GM23338 (cell line): ENCODE results near the gene LIFR. TPM values are rescaled to one million over a fixed set of nuclear protein-coding genes. Genes with fewer than 3 reads are reported as not detected.

Experiments
- ATAC-seq: fragments of 200-7000 bp; cut with Tn5 transposase; 3 replicates; pipeline ENCODE4 v1.9.1; 2020
- DNase-seq: peaks from one replicate; pipeline ENCODE4 v3.0.0-alpha.2; 2015; ENCODE audit warnings: low spot score
- H2AFZ ChIP-seq: fragments of 200-600 bp; sonication (generic); 2 replicates; pipeline ENCODE4 v1.8.0; 2016; ENCODE audit warnings: antibody characterized with exemption, mild to moderate bottlenecking, moderate library complexity
- H3F3A ChIP-seq: fragments of 200-600 bp; sonication (generic); replicated peaks from 2 replicates; pipeline ENCODE4 v1.8.0; 2017; ENCODE audit warnings: antibody characterized with exemption, mixed run types, low read depth
- H3K27ac ChIP-seq: fragments of 200-600 bp; sonication (generic); 2 replicates; pipeline ENCODE4 v1.6.1; 2016; ENCODE audit warnings: low read depth
- H3K27me3 ChIP-seq: fragments of 200-600 bp; sonication (generic); 2 replicates; pipeline ENCODE4 v1.8.0; 2016; ENCODE audit warnings: mild to moderate bottlenecking, mixed run types, moderate library complexity; ENCODE audit not compliant: insufficient read depth
- H3K36me3 ChIP-seq: fragments of 200-600 bp; sonication (generic); 2 replicates; pipeline ENCODE4 v1.8.0; 2016; ENCODE audit warnings: mild to moderate bottlenecking; ENCODE audit not compliant: insufficient read depth
- H3K4me1 ChIP-seq: fragments of 200-600 bp; sonication (generic); 2 replicates; pipeline ENCODE4 v1.8.0; 2016; ENCODE audit warnings: mild to moderate bottlenecking, moderate library complexity; ENCODE audit not compliant: insufficient read depth
- H3K4me2 ChIP-seq: fragments of 200-600 bp; sonication (generic); 2 replicates; pipeline ENCODE4 v1.7.1; 2017; ENCODE audit warnings: mixed run types
- H3K4me3 ChIP-seq: fragments of 200-600 bp; sonication (generic); 2 replicates; pipeline ENCODE4 v1.6.1; 2016; ENCODE audit warnings: mixed run types
- H3K79me2 ChIP-seq: fragments of 200-600 bp; sonication (generic); replicated peaks from 2 replicates; pipeline ENCODE4 v1.8.0; 2017; ENCODE audit warnings: mild to moderate bottlenecking; ENCODE audit not compliant: insufficient read depth
- H3K9me2 ChIP-seq: fragments of 200-600 bp; sonication (generic); 2 replicates; pipeline ENCODE4 v1.8.0; 2017; ENCODE audit not compliant: insufficient read depth
- H4K20me1 ChIP-seq: fragments of 200-600 bp; sonication (generic); replicated peaks from 2 replicates; pipeline ENCODE4 v1.8.0; 2017; ENCODE audit warnings: mild to moderate bottlenecking; ENCODE audit not compliant: insufficient read depth
- H3K27ac Mint-ChIP-seq: 2 replicates; pipeline ENCODE4 v1.8.0; 2020; ENCODE audit warnings: inconsistent platforms, mild to moderate bottlenecking, moderate library complexity, mixed read lengths
- H3K27me3 Mint-ChIP-seq: 3 replicates; pipeline ENCODE4 v1.8.0; 2022; ENCODE audit warnings: low read depth, mild to moderate bottlenecking, moderate library complexity, mixed read lengths, inconsistent platforms; ENCODE audit not compliant: insufficient read depth, poor library complexity
- H3K36me3 Mint-ChIP-seq: 3 replicates; pipeline ENCODE4 v1.8.0; 2021; ENCODE audit warnings: low read depth, mild to moderate bottlenecking, inconsistent platforms, moderate library complexity, mixed read lengths
- H3K4me1 Mint-ChIP-seq: 3 replicates; pipeline ENCODE4 v1.8.0; 2020; ENCODE audit warnings: mild to moderate bottlenecking, inconsistent platforms, mixed read lengths
- H3K4me3 Mint-ChIP-seq: 3 replicates; pipeline ENCODE4 v1.8.0; 2021; ENCODE audit warnings: moderate library complexity, mild to moderate bottlenecking, inconsistent platforms, mixed read lengths
- H3K9me3 Mint-ChIP-seq: 3 replicates; pipeline ENCODE4 v1.8.0; 2020; ENCODE audit warnings: moderate library complexity, mild to moderate bottlenecking, inconsistent platforms, mixed read lengths
- CTCF ChIP-seq, 2 experiments: fragments of 200-600 bp in 1 of 2; sonication (generic) in 1 of 2; conservative IDR thresholded peaks; 2 replicates each; pipeline versions ENCODE4 v1.5.1 to v1.6.1; 2016 to 2017; ENCODE audit warnings: antibody characterized with exemption in 2 of 2, low read depth in 2 of 2, mild to moderate bottlenecking in 2 of 2, moderate library complexity in 1 of 2
- ETS1 ChIP-seq: IDR thresholded peaks from 2 replicates; pipeline ENCODE4 v1.6.1; 2016; ENCODE audit warnings: antibody characterized with exemption
- EZH2 ChIP-seq: fragments of 200-600 bp; sonication (generic); IDR thresholded peaks from one replicate; pipeline ENCODE4 v1.8.0; 2017; ENCODE audit warnings: antibody characterized with exemption, mild to moderate bottlenecking, low read depth; ENCODE audit not compliant: unreplicated experiment
- EZH2phosphoT487 ChIP-seq: fragments of 200-600 bp; sonication (generic); IDR thresholded peaks from one replicate; pipeline ENCODE4 v1.8.1; 2018; ENCODE audit warnings: antibody characterized with exemption; ENCODE audit not compliant: unreplicated experiment
- JUNB ChIP-seq: IDR thresholded peaks from one replicate; pipeline ENCODE4 v1.6.1; 2016; ENCODE audit warnings: antibody characterized with exemption; ENCODE audit not compliant: unreplicated experiment
- POLR2AphosphoS5 ChIP-seq: IDR thresholded peaks from 2 replicates; pipeline ENCODE4 v1.6.1; 2016; ENCODE audit warnings: antibody characterized with exemption, low read depth
- REST ChIP-seq: IDR thresholded peaks from one replicate; pipeline ENCODE4 v1.6.1; 2018; ENCODE audit warnings: antibody characterized with exemption; ENCODE audit not compliant: unreplicated experiment
- STAT1 ChIP-seq: IDR thresholded peaks from one replicate; pipeline ENCODE4 v1.6.1; 2016; ENCODE audit warnings: antibody characterized with exemption; ENCODE audit not compliant: unreplicated experiment
- ZNF331 ChIP-seq: fragments of 250-450 bp; sonication (Bioruptor Pico); IDR thresholded peaks from 2 replicates; pipeline ENCODE4 v1.5.0; 2020; ENCODE audit warnings: low read depth, mild to moderate bottlenecking, moderate library complexity
- ZNF462 ChIP-seq: fragments of 250-450 bp; sonication (Bioruptor Pico); IDR thresholded peaks from 2 replicates; pipeline ENCODE4 v1.5.0; 2020; ENCODE audit warnings: mild to moderate bottlenecking, moderate library complexity
- polyA plus RNA-seq: library from polyadenylated mRNA; unstranded; fragments of >200 nt; fragmentation: Nextera tagmentation; extraction: Ambion mirVana; gene quantifications from 2 replicates; pipeline ENCODE4 v1.2.1, GENCODE V29; 2016
- total RNA-seq: library from RNA; depleted of rRNA; stranded (reverse); fragments of >200 nt; shearing (Covaris generic); gene quantifications from 2 replicates; pipeline ENCODE4 v1.2.3, GENCODE V29; 2014

LIFR gene
- total and polyA plus RNA-seq, 2 experiments from 2014 or later, result 11.0 to 25.2 TPM

GRCh38 chr5:38465702-38466423 lies 90.6 kb downstream of the LIFR start:
- H3K4me3 ChIP-seq, result no peak overlapping the region
- H3K4me2 ChIP-seq, result no peak overlapping the region
- no peak overlapping the region for H3K27ac Mint-ChIP-seq

More at GRCh38 chr5:38465702-38466423, 90.6 kb downstream of the LIFR start:
- Histone ChIP-seq H4K20me1 (no peaks in the 10 kb centered on the region), H3K4me1 (no peaks in the 10 kb centered on the region), H2AFZ (no peak overlapping the region), H3K27me3 (no peaks in the 10 kb centered on the region), H3K36me3 (no peaks in the 10 kb centered on the region), H3K27ac (no peak overlapping the region), H3F3A (no peaks in the 10 kb centered on the region), H3K9me2 (no peaks in the 10 kb centered on the region; the same call in 1 of the 2 replicates), H3K79me2 (no peaks in the 10 kb centered on the region)
- H3K9me3 Mint-ChIP-seq, result no peaks in the 10 kb centered on the region
- H3K27me3 Mint-ChIP-seq, result peaks cover 4% of the 10 kb centered on the region
- H3K4me3 Mint-ChIP-seq, result no peak overlapping the region
- DNase-seq (no peak), ATAC-seq (no peak)
- no peaks in the 10 kb centered on the region for H3K36me3 Mint-ChIP-seq
- peaks cover 15% of the 10 kb centered on the region for H3K4me1 Mint-ChIP-seq
- no peak for TF ChIP-seq EZH2phosphoT487
- TF ChIP-seq CTCF (conservative IDR thresholded peaks at IDR 0.05; ENCODE audit: low read depth in 2 of 2), result no peak
- no peak for TF ChIP-seq EZH2
- no peak for TF ChIP-seq ETS1
- no peak for TF ChIP-seq REST
- TF ChIP-seq ZNF462, result no peak
- no peak for TF ChIP-seq JUNB
- no peak for TF ChIP-seq ZNF331 (CRISPR knock-in tag)
- no peak for TF ChIP-seq STAT1
- TF ChIP-seq POLR2AphosphoS5, result no peak
